HK-2 (cell line): ENCODE data around the gene PEX14.

ENCODE experiments used
- DNase-seq: peaks from one replicate; pipeline ENCODE4 v3.0.0-alpha.2; 2018; ENCODE audit not compliant: unreplicated experiment

Gene PEX14

GRCh38 chr1:10592373-10592772 lies 117.6 kb downstream of the PEX14 start:
- DNase-seq = no peak

GRCh38 chr1:10593750-10594149 lies 119.0 kb downstream of the PEX14 start:
- DNase-seq = no peak

- no peak for DNase-seq
Observed at GRCh38 chr1:10594595-10595223, 120.0 kb downstream of the PEX14 start.

GRCh38 chr1:10596780-10597179 lies 122.0 kb downstream of the PEX14 start:
- no peak for DNase-seq

GRCh38 chr1:10597492-10598388 lies 123.0 kb downstream of the PEX14 start:
- DNase-seq = no peak

- peak; percentile 18 for DNase-seq
Observed at GRCh38 chr1:10598389-10598702, 123.6 kb downstream of the PEX14 start.

GRCh38 chr1:10599194-10599861 lies 124.6 kb downstream of the PEX14 start:
- DNase-seq = peak; percentile 24

GRCh38 chr1:10601342-10602070 lies 126.8 kb downstream of the PEX14 start:
- no peak for DNase-seq

- DNase-seq = no peak
Observed at GRCh38 chr1:10602936-10603335, 128.2 kb downstream of the PEX14 start.

GRCh38 chr1:10604966-10605365 lies 130.2 kb downstream of the PEX14 start:
- no peak for DNase-seq

GRCh38 chr1:10606064-10606463 lies 131.3 kb downstream of the PEX14 start:
- DNase-seq = peak; percentile 69

- no peak for DNase-seq
Observed at GRCh38 chr1:10607228-10607627, 132.5 kb downstream of the PEX14 start.

- DNase-seq = no peak
Observed at GRCh38 chr1:10608690-10609089, 133.9 kb downstream of the PEX14 start.

GRCh38 chr1:10610901-10611600 lies 136.3 kb downstream of the PEX14 start:
- DNase-seq = no peak

GRCh38 chr1:10612436-10613160 lies 137.8 kb downstream of the PEX14 start:
- no peak for DNase-seq

- no peak for DNase-seq
Observed at GRCh38 chr1:10613340-10613739, 138.6 kb downstream of the PEX14 start.

GRCh38 chr1:10613861-10614260 lies 139.1 kb downstream of the PEX14 start:
- no peak for DNase-seq

- no peak for DNase-seq
Observed at GRCh38 chr1:10614377-10615225, 139.9 kb downstream of the PEX14 start.

- no peak for DNase-seq
Observed at GRCh38 chr1:10615332-10615731, 140.6 kb downstream of the PEX14 start.
